ENCODE data around the gene FAM184A.

- TF ChIP-seq EZH2phosphoT487 (IDR thresholded peaks at IDR 0.05; ENCODE audit: unreplicated experiment) = no peak
- TF ChIP-seq POLR2AphosphoS5 (IDR thresholded peaks at IDR 0.05; ENCODE audit: low read depth) = no peak
- TF ChIP-seq CTCF (conservative IDR thresholded peaks at IDR 0.05; ENCODE audit: low read depth in 2 of 2) = no peak
- no peak for TF ChIP-seq EZH2 (IDR thresholded peaks at IDR 0.05; ENCODE audit: low read depth, unreplicated experiment)
- TF ChIP-seq REST (IDR thresholded peaks at IDR 0.05; ENCODE audit: unreplicated experiment) = no peak
- no peak for TF ChIP-seq ZNF462 (CRISPR knock-in tag; IDR thresholded peaks at IDR 0.05)
- no peak for TF ChIP-seq JUNB (IDR thresholded peaks at IDR 0.05; ENCODE audit: unreplicated experiment)
These were observed 2.3 kb downstream of the FAM184A start for GRCh38 chr6:119076173-119076572.

All from GM23338 (cell line).